Right lobe of liver (tissue), 6 donors: ENCODE results near the gene UNC119B. TPM values are rescaled to one million over a fixed set of nuclear protein-coding genes. Genes with fewer than 3 reads are reported as not detected.

Experiments
- ATAC-seq, 4 donors: fragments of 200-7000 bp; cut with Tn5 transposase; one replicate each; pipeline ENCODE4 v1.9.1; 2020; ENCODE audit warnings: mild to moderate bottlenecking in 4 of 4, moderate library complexity in 4 of 4
- DNase-seq, 3 donors: peaks; one replicate each; pipeline ENCODE4 v3.0.0-alpha.2; 2020
- H3K27ac ChIP-seq, 3 donors: fragments of 200-600 bp; one replicate each; pipeline ENCODE4 v1.8.0; 2022
- H3K27me3 ChIP-seq, 2 donors: fragments of 200-600 bp; one replicate each; pipeline ENCODE4 v1.8.0; 2022
- H3K36me3 ChIP-seq, 4 donors: fragments of 200-600 bp; sonication (generic) in 1 of 4; one replicate each; pipeline versions ENCODE4 v1.5.1 to v1.8.0; 2017 to 2022; ENCODE audit warnings: control low read depth in 1 of 4
- H3K4me1 ChIP-seq, 4 donors: fragments of 200-600 bp; sonication (generic) in 1 of 4; one replicate each; pipeline versions ENCODE4 v1.5.1 to v1.8.0; 2017 to 2022; ENCODE audit warnings: control low read depth in 1 of 4
- H3K4me3 ChIP-seq, 3 donors: fragments of 200-600 bp; one replicate each; pipeline ENCODE4 v1.8.0; 2022
- H3K9me3 ChIP-seq, 4 donors: fragments of 200-600 bp; sonication (generic) in 1 of 4; one replicate each; pipeline versions ENCODE4 v1.5.1 to v1.8.0; 2017 to 2022; ENCODE audit warnings: control low read depth in 1 of 4
- CTCF ChIP-seq, 4 donors: fragments of 200-600 bp in 3 of 4; fragments of 450-650 bp in 1 of 4; IDR thresholded peaks; one replicate each; pipeline versions ENCODE4 v1.5.1 to v1.8.0; 2016 to 2022; ENCODE audit warnings: antibody characterized with exemption in 4 of 4, mild to moderate bottlenecking in 2 of 4
- POLR2A ChIP-seq: fragments of 450-650 bp; IDR thresholded peaks from one replicate; pipeline ENCODE4 v1.6.1; 2017; ENCODE audit warnings: antibody characterized with exemption, mild to moderate bottlenecking
- WGBS: methylation state at CpG from one replicate; pipeline ENCODE4 v1.1.6; 2018; ENCODE audit warnings: low coverage, low lambda C conversion rate; ENCODE audit not compliant: insufficient coverage; ENCODE audit errors: missing lambda C conversion rate; 5-methylcytosine and 5-hydroxymethylcytosine counted together
- intact Hi-C, 2 donors: fragments of 100-400 bp; cut with DNase I; formaldehyde crosslinking; loops; one replicate each; pipeline versions ENCODE4 v1.11.2 to v1.14.1; 2022
- total RNA-seq, 6 experiments: library from RNA; depleted of rRNA in 2 of 6; stranded (reverse); fragments of >200 nt in 2 of 6; fragmentation: NEBNext Ultra II Directional in 3 of 6; extraction: Animal tissue kit (Norgen Biotek cat#: 25700) in 3 of 6; gene quantifications; one replicate each; pipeline versions ENCODE4 v1.1.0 to v1.2.4, GENCODE V29; 2016 to 2023
- donor health status: DM: no; HTN: yes; CAD: no.
- donor health status: DM: no; HTN: no; CAD: no.
- donor health status: DM: no; HTN: no; CAD: no.
- donor health status: DM: no; HTN: yes; CAD: no.
- donor health status: DM: no; HTN: yes; CAD: no.

UNC119B gene
- total RNA-seq, 6 experiments from 2014 or later, result 4.7 to 10.2 (median 6.6) TPM

GRCh38 chr12:120755269-120755668 lies 45.0 kb downstream of the UNC119B start:
- no peak for DNase-seq

GRCh38 chr12:120757226-120757742 lies 47.0 kb downstream of the UNC119B start:
- Histone ChIP-seq H3K9me3 (peaks cover 0 to 4% (median 0%) of the 10 kb centered on the region in 4 donors), H3K36me3 (peaks cover 0 to 4% (median 0%) of the 10 kb centered on the region in 4 donors), H3K4me1 (no peaks in the 10 kb centered on the region), H3K27me3 (no peaks in the 10 kb centered on the region), H3K27ac (no peak overlapping the region), H3K4me3 (no peak overlapping the region)
- no peak for TF ChIP-seq POLR2A
- TF ChIP-seq CTCF (IDR thresholded peaks at IDR 0.05), result no peak
- WGBS, result 66% methylated on average over 3 of the region's 4 CpGs
- ATAC-seq (no peak), DNase-seq (no peak)
- intact Hi-C loops, result no loop called here

More at GRCh38 chr12:120755269-120755668, 45.0 kb downstream of the UNC119B start:
- no peaks in the 10 kb centered on the region for H3K36me3 ChIP-seq
- no peaks in the 10 kb centered on the region for H3K27me3 ChIP-seq
- no peak for TF ChIP-seq CTCF (IDR thresholded peaks at IDR 0.05)
- no peak for TF ChIP-seq POLR2A
- H3K4me3 ChIP-seq, result no peak overlapping the region
- no peaks in the 10 kb centered on the region for H3K4me1 ChIP-seq
- no peak overlapping the region for H3K27ac ChIP-seq
- no peak for ATAC-seq
- intact Hi-C loops, result no loop called here
- peaks cover 0 to 4% (median 0%) of the 10 kb centered on the region in 4 donors for H3K9me3 ChIP-seq

- H3K36me3 ChIP-seq, result peaks cover 0 to 9% (median 2%) of the 10 kb centered on the region in 4 donors
- H3K4me3 ChIP-seq, result no peak overlapping the region
- peaks cover 0 to 4% (median 0%) of the 10 kb centered on the region in 4 donors for H3K9me3 ChIP-seq
- intact Hi-C loops, result no loop called here
- no peak for TF ChIP-seq CTCF (IDR thresholded peaks at IDR 0.05)
- H3K27ac ChIP-seq, result no peak overlapping the region
- no peak for DNase-seq
- no peaks in the 10 kb centered on the region for H3K27me3 ChIP-seq
- H3K4me1 ChIP-seq, result no peaks in the 10 kb centered on the region
- WGBS, result 44% methylated on average over 4 of the region's 6 CpGs
- ATAC-seq, result peak in 1 of 4 donors; percentile 14
Measured at GRCh38 chr12:120757949-120758348, 47.7 kb downstream of the UNC119B start.

GRCh38 chr12:120758798-120759590 lies 48.7 kb downstream of the UNC119B start:
- peaks cover 0 to 18% (median 5%) of the 10 kb centered on the region in 4 donors for H3K36me3 ChIP-seq
- H3K9me3 ChIP-seq, result peaks cover 0 to 4% (median 0%) of the 10 kb centered on the region in 4 donors
- H3K27me3 ChIP-seq, result no peaks in the 10 kb centered on the region
- TF ChIP-seq CTCF (IDR thresholded peaks at IDR 0.05) (no peak), POLR2A (no peak)
- DNase-seq (no peak), ATAC-seq (no peak)
- H3K27ac ChIP-seq, result no peak overlapping the region
- 63% methylated on average over 2 of the region's 7 CpGs for WGBS
- intact Hi-C loops, result no loop called here
- H3K4me3 ChIP-seq, result no peak overlapping the region
- no peaks in the 10 kb centered on the region for H3K4me1 ChIP-seq
